ENCODE results near the gene LRRC7.

- TF ChIP-seq CTCF (IDR thresholded peaks at IDR 0.05) = no peak
- no peak for TF ChIP-seq POLR2A (IDR thresholded peaks at IDR 0.05)
- no peak for TF ChIP-seq EP300 (IDR thresholded peaks at IDR 0.05)
These were observed 426.5 kb downstream of the LRRC7 start for GRCh38 chr1:69994241-69994640.

All from ovary (tissue), 3 donors.